Panc1 (cell line): ENCODE data around the gene SERTAD3. TPM values are rescaled to one million over a fixed set of nuclear protein-coding genes. Genes with fewer than 3 reads are reported as not detected.

ENCODE experiments used
- ATAC-seq: fragments of 200-7000 bp; cut with Tn5 transposase; 2 replicates; pipeline ENCODE4 v1.9.1; 2020; ENCODE audit warnings: mild to moderate bottlenecking, moderate library complexity
- BruUV-seq: library from RNA; stranded (reverse); fragments of 400-500 nt; replicated peaks from 2 replicates; lab custom pipeline; 2021; lab: Mats Ljungman, UMichigan
- CTCF ChIA-PET: fragments of 300-600 bp; sonication (Branson Sonifier 250); formaldehyde crosslinking; loops from one replicate; lab custom pipeline; 2022; ENCODE audit warnings: antibody characterized with exemption; lab: Charles Lee
- POLR2A ChIA-PET: fragments of 300-600 bp; sonication (Branson Sonifier 250); formaldehyde crosslinking; loops from one replicate; lab custom pipeline; 2022; ENCODE audit warnings: antibody characterized with exemption; lab: Charles Lee
- DNase-seq: peaks from one replicate; pipeline ENCODE4 v3.0.0-alpha.2; 2010; ENCODE audit warnings: low read depth, low spot score
- H3K27ac ChIP-seq: 2 replicates; pipeline ENCODE4 v1.5.1; 2011; ENCODE audit warnings: mild to moderate bottlenecking, low read length, inconsistent platforms
- H3K27me3 ChIP-seq: fragments of 200-500 bp; sonication (Bioruptor generic); 2 replicates; pipeline ENCODE4 v1.6.0; 2014; ENCODE audit warnings: low read length, inconsistent platforms; ENCODE audit not compliant: control insufficient read depth, insufficient read depth
- H3K36me3 ChIP-seq: fragments of 200-500 bp; sonication (Bioruptor generic); 2 replicates; pipeline ENCODE4 v1.5.1; 2014; ENCODE audit warnings: inconsistent platforms, mild to moderate bottlenecking, low read length, moderate library complexity; ENCODE audit not compliant: control insufficient read depth, insufficient read depth
- H3K4me1 ChIP-seq: 2 replicates; pipeline ENCODE4 v1.5.1; 2011; ENCODE audit warnings: inconsistent platforms, mild to moderate bottlenecking, low read length, moderate library complexity; ENCODE audit not compliant: control insufficient read depth, insufficient read depth
- H3K4me3 ChIP-seq, 2 experiments: 2 replicates each; pipeline ENCODE4 v1.5.1; 2011 to 2012; ENCODE audit warnings: low read depth in 2 of 2, low read length in 2 of 2, mild to moderate bottlenecking in 2 of 2, inconsistent platforms in 1 of 2, moderate library complexity in 1 of 2
- H3K9me3 ChIP-seq: fragments of 200-500 bp; sonication (Bioruptor generic); 2 replicates; pipeline ENCODE4 v1.5.1; 2014; ENCODE audit warnings: low read depth, mild to moderate bottlenecking, inconsistent platforms, low read length, moderate library complexity; ENCODE audit not compliant: control insufficient read depth, insufficient read depth
- CTCF ChIP-seq: fragments of 450-650 bp; IDR thresholded peaks from 2 replicates; pipeline ENCODE4 v1.5.1; 2017; ENCODE audit warnings: mild to moderate bottlenecking
- POLR2AphosphoS5 ChIP-seq: IDR thresholded peaks from 2 replicates; pipeline ENCODE4 v1.6.1; 2012; ENCODE audit warnings: mild to moderate bottlenecking, low read depth, low read length, moderate library complexity
- REST ChIP-seq, 2 experiments: IDR thresholded peaks; 2 replicates each; pipeline ENCODE4 v1.6.1; 2011 to 2012; ENCODE audit warnings: low read depth in 2 of 2, control low read depth in 1 of 2, low read length in 1 of 2, mild to moderate bottlenecking in 1 of 2, moderate library complexity in 1 of 2; ENCODE audit not compliant: insufficient read depth in 1 of 2
- SIN3A ChIP-seq: IDR thresholded peaks from 2 replicates; pipeline ENCODE4 v1.6.1; 2012; ENCODE audit warnings: low read depth, mild to moderate bottlenecking, low read length, moderate library complexity, borderline replicate concordance; ENCODE audit not compliant: insufficient read depth
- TCF7L2 ChIP-seq: IDR thresholded peaks from 2 replicates; pipeline ENCODE4 v1.6.1; 2011; ENCODE audit warnings: mild to moderate bottlenecking, low read depth, low read length, inconsistent platforms
- in situ Hi-C: cut with HindIII; loops from 2 replicates; pipeline ENCODE4 v1.10.0; 2016; ENCODE audit warnings: low sequenced_read_pairs, low pct_unique_long_range_greater_than_20kb
- intact Hi-C: fragments of 100-400 bp; cut with micrococcal nuclease; formaldehyde crosslinking; loops from one replicate; pipeline ENCODE4 v1.10.0; 2022; ENCODE audit not compliant: unreplicated experiment
- total RNA-seq: library from RNA; stranded (reverse); gene quantifications from one replicate; pipeline ENCODE4 v1.2.1, GENCODE V29; 2021; ENCODE audit not compliant: unreplicated experiment

The SERTAD3 gene
- total RNA-seq, 1 experiment from 2014 or later = 35.7 TPM

GRCh38 chr19:40423938-40424337 lies 20.2 kb downstream of the SERTAD3 start:
- TF ChIP-seq REST (IDR thresholded peaks at IDR 0.05; ENCODE audit: insufficient read depth in 1 of 2, low read depth in 2 of 2, low read length in 1 of 2) (no peak), SIN3A (no peak), CTCF (no peak), POLR2AphosphoS5 (no peak)
- DNase-seq (no peak), ATAC-seq (no peak)
- H3K4me3 ChIP-seq = peak overlapping the region; percentile 85 to 93
- POLR2A ChIA-PET = no interaction called here
- peak overlapping the region; percentile 92 for H3K27ac ChIP-seq
- CTCF ChIA-PET = interaction anchor here (1.9 kb wide), 1 partner anchor 40 kb away, joined by 5 read pairs; no protein-coding TSS in a partner anchor
- H3K9me3 ChIP-seq = no peaks in the 10 kb centered on the region
- intact Hi-C loops = no loop called here
- in situ Hi-C loops = no loop called here
- no TSS peak for BruUV-seq
- H3K4me1 ChIP-seq = peaks cover 24% of the 10 kb centered on the region
- peaks cover 4% of the 10 kb centered on the region; the same call in 1 of the 2 replicates for H3K36me3 ChIP-seq
- no peaks in the 10 kb centered on the region for H3K27me3 ChIP-seq

- in situ Hi-C loops = no loop called here
- no peaks in the 10 kb centered on the region for H3K9me3 ChIP-seq
- TF ChIP-seq TCF7L2 = no peak
- TF ChIP-seq SIN3A = no peak
- TF ChIP-seq POLR2AphosphoS5 = no peak
- no peak for TF ChIP-seq CTCF
- no peak for TF ChIP-seq REST (IDR thresholded peaks at IDR 0.05; ENCODE audit: insufficient read depth in 1 of 2, low read depth in 2 of 2, low read length in 1 of 2)
- ChIA-PET POLR2A (no interaction called here), CTCF (interaction anchor here (0.5 to 1.9 kb wide), 2 partner anchors 41 to 118 kb away, joined by 3 to 5 read pairs; no protein-coding TSS in a partner anchor)
- H3K4me3 ChIP-seq = peak overlapping the region in 1 of 2 experiments; percentile 64; a peak in 2 of 4 replicates
- H3K27me3 ChIP-seq = no peaks in the 10 kb centered on the region
- DNase-seq (no peak), ATAC-seq (no peak)
- H3K36me3 ChIP-seq = peaks cover 4% of the 10 kb centered on the region; the same call in 1 of the 2 replicates
- H3K27ac ChIP-seq = peak overlapping the region; percentile 92
- no TSS peak for BruUV-seq
- intact Hi-C loops = no loop called here
- peaks cover 24% of the 10 kb centered on the region for H3K4me1 ChIP-seq
These were observed 21.2 kb downstream of the SERTAD3 start for GRCh38 chr19:40422748-40423566.
